Stimulated activated CD8-positive, alpha-beta memory T cell treated with anti-CD3 and anti-CD28 coated beads, Interleukin-2, amount 100 ng/mL, for 1 hour (primary cell): ENCODE results near the gene TRIM59.
A peak's percentile ranks its signal among the peaks of the same experiment; 100 is the strongest.
"Not testable (repeated sequence)": the region's sequence is repeated elsewhere in the genome, so short reads cannot be mapped to it uniquely, and the experiment has no call there.

Experiments used
- DNase-seq, 2 donors: peaks; one replicate each; pipeline ENCODE4 v3.0.0-alpha.2; 2020; ENCODE audit warnings: low read depth in 2 of 2

TRIM59 gene

GRCh38 chr3:160455846-160456245, 6.3 kb upstream of the TRIM59 start:
- no peak for DNase-seq

GRCh38 chr3:160454995-160455394, 5.4 kb upstream of the TRIM59 start:
- no peak for DNase-seq

- not testable (repeated sequence) for DNase-seq
These were observed 2.7 kb upstream of the TRIM59 start for GRCh38 chr3:160452251-160452650.

- DNase-seq: no peak
These were observed 2.0 kb upstream of the TRIM59 start for GRCh38 chr3:160451602-160452001.

- no peak for DNase-seq
These were observed 1.3 kb upstream of the TRIM59 start for GRCh38 chr3:160450846-160451245.

DNA sequence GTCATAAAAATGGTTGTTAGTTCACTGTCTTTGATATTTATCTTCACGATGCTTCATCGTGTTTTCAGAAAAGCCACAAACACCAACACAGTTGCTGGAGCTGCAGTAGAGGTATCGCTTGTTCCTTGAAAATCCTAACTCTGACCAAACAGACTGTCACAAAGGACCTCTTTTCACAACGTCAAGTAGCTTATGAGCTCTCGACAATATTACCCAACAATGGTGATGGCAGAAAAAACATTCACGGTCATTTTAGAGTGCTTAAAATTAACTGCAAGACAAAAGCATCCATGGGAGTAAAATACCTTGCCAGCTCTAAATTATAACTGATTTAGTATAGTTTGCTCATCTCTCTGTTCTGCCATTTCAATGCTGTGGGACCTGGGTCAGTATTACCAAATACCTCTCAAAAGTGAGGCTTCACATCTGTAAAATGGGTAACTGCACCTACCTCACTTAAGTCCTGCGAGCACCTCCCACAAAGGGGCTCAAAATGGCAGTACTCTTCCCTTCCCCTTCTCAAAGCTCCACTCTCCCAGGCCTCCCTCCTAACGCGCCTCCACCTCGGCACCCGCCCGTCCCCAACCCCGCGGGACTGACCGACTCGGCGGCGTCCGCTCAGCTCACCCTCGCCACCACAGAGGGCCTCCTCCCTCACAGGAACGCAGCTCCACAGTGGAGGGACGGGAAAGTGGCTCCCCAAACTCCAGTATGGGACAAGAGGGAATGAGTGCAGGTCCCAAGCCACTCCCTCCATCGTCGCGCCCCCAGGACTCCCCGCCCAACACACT, 546 bp downstream of the TRIM59 start:
- peak; percentile 10 to 16 for DNase-seq

DNA sequence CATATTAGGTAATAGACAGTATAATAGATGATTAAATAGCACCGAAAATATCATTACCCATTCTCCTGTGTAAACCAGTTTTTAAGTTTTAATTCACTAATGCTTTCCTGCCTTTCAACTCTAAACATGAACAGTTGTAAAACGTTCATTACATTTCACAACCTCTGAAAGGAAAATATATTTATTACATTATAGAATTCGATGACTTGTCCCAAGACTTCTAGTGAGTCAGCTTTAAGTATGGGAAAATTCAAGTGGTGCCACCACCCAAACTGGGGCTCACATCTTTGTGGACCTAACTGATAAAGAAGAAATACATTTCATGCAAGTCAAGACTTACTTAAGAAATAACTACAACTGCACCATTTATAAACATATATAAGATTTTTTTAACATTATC, 2.0 kb downstream of the TRIM59 start:
- no peak for DNase-seq

GRCh38 chr3:160446522-160447056, 3.0 kb downstream of the TRIM59 start:
- no peak for DNase-seq

DNA sequence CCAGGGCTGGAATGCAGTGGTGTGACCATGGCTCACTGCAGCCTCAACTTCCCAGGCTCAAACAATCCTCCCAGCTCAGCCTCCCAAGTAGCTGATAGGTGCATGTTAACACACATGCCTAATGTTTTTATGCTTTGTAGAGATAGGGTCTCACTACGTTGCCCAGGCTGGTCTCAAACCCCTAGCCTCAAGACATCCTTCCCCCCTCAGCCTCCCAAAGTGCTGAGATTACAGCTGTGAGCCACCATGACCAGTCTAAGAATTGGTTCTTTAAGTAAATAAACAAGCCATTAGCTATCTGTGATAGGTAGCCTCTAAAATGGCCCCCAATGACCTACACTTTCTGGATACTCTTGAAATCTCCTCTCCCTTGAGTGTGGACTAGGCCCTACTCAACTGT, 3.7 kb downstream of the TRIM59 start:
- DNase-seq: no peak

GRCh38 chr3:160444411-160444810, 5.2 kb downstream of the TRIM59 start:
- DNase-seq: no peak

DNA sequence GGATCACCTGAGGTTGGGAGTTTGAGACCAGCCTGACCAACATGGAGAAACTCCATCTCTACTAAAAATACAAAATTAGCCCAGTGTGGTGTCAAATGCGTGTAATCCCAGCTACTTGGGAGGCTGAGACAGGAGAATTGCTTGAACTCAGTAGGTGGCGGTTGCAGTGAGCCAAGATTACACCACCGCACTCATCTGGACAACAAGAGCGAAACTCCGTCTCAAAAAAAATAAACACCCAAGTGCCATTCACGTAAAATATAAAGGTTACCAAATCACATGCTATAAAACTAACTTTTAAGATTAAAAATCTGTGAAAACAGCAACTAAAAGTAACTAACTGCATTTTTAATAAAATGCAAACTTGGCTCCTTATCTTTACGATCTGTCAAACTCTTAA, 8.9 kb downstream of the TRIM59 start:
- no peak for DNase-seq

GRCh38 chr3:160437083-160437455, 12.5 kb downstream of the TRIM59 start:
- no peak for DNase-seq

DNA sequence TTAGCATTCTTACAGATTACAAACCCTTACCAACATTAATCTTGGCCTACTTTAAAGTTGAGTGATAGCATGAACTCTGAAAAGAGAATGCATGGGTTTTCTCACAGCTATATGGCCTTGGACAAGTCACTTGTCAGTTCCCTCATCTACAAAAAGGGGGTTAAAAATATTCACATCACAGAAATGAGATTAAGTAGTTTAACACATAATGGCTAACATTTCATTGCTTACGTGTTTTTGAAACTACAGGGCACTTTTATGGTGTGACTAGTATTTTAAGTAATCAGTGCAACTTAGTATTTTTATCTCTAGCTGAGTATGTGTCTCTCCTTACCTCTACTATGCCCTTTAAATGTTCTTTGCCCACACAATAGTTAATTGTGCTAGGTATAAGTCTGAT, 13.8 kb downstream of the TRIM59 start:
- DNase-seq: no peak

- DNase-seq: no peak
These were observed 14.5 kb downstream of the TRIM59 start for GRCh38 chr3:160435095-160435494.

GRCh38 chr3:160434071-160434470, 15.5 kb downstream of the TRIM59 start:
- no peak for DNase-seq

DNA sequence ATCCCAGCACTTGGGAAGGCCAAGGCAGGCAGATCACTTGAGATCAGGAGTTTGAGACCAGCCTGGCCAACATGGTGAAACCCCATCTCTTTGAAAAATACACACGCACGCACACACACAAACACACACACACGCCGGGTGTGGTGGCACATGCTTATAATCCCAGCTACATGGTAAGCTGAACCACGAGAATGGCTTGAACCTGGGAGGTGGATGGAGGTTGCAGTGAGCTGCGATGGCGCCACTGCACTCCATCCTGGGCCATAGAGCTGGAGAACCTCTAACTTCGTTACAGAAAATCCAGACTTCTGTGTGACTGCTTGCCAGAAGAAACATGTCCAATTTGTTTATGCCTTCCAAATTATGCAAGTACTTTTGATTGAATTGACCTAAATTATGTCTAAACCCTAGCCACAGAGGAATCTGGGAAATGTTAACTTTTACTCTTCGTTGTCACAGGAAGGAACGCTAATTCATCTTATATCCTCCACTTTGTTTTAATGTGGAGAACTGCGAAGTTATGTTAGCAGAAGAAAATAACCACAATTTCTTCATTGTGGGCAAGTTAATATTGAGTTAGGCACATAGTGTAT, 21.7 kb downstream of the TRIM59 start:
- DNase-seq: no peak

GRCh38 chr3:160417311-160417710, 32.3 kb downstream of the TRIM59 start:
- DNase-seq: no peak

DNA sequence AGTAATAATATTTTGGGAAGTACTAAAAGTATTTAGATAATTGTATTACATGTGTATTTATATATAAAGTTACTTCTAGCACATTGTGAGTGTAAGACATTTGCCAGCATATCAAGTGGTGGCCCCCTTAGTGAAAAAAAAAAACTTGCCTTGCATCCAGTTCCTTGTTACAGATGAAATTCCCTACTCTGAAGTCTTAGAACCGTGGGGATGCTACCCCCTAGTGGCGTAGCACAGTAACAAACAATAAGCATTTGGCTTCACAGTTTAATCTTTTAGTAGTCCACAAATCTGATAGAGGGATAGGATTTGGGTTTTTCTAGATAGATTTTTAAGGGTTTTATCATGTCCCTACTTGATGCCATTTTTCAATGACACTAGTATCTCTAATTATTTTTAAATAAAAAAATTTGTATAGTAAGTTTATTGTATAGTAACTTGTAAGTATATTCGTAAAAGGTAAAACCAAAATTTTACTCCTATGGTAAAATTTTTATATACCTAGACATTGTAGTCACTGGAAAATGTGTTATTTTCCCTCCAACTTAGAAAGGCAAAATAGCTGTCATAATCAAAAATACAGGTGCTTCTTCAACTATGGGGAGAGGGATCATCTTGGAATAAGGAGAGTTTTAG, 35.9 kb downstream of the TRIM59 start:
- peak; percentile 36 to 49 for DNase-seq

- DNase-seq: no peak
These were observed 37.1 kb downstream of the TRIM59 start for GRCh38 chr3:160412477-160412876.

DNA sequence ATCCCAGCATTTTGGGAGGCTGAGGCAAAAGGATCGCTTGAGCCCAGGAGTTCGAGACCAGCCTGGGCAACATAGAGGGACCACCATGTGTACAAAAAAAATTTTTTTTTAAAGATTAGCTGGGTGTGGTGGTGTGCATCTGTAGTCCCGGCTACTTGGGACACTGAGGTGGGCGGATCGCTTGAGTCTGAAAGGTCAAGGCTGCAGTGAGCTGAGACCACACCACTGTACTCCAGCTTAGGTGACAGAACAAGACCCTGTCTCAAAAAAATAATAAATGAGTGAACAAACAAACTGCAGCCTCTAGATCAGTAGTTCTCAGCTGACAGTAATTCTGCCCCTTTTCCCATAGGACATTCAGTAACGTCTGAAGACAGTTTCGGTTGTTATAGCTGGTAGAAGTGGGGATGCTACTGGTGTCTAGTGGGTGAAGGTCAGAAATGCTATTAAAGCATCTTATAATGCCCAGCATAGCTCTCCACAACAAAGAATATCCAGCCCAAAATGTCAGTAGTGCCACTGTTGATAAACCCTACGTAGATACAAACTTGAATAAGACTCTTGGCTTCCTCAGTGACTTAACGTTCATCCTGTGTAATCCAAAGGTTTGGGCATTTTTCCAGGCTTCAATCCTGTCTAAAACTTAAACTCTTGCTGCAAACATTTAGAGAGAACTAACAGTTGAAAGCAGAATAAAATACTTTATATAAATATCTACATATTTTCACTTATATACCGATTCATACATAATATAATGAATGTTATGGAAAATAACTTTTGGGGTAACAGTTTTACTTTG, 39.6 kb downstream of the TRIM59 start:
- no peak for DNase-seq

- DNase-seq: no peak
These were observed 45.7 kb downstream of the TRIM59 start for GRCh38 chr3:160403796-160404470.
